IMR-90 (cell line): ENCODE data around the gene ACSL1. TPM values are rescaled to one million over a fixed set of nuclear protein-coding genes. Genes with fewer than 3 reads are reported as not detected.

ENCODE experiments used
- ATAC-seq: fragments of 200-7000 bp; cut with Tn5 transposase; 2 replicates; pipeline ENCODE4 v1.9.1; 2020; ENCODE audit warnings: low read depth, mild to moderate bottlenecking, moderate library complexity
- BruUV-seq: library from RNA; stranded (reverse); fragments of 400-500 nt; replicated peaks from 2 replicates; lab custom pipeline; 2021; lab: Mats Ljungman, UMichigan
- CTCF ChIA-PET: fragments of 300-600 bp; formaldehyde crosslinking; extraction: SDS; loops from one replicate; lab custom pipeline; 2021; ENCODE audit warnings: antibody characterized with exemption; lab: Yijun Ruan, JAX
- POLR2A ChIA-PET: fragments of 300-600 bp; sonication (Branson Sonifier 250); formaldehyde crosslinking; loops from one replicate; lab custom pipeline; 2022; ENCODE audit warnings: antibody characterized with exemption; ENCODE audit not compliant: unreplicated experiment; lab: Charles Lee
- DNase-seq: peaks from one replicate; pipeline ENCODE4 v3.0.0; 2013
- H2AFZ ChIP-seq: replicated peaks from 2 replicates; pipeline ENCODE3; 2013; ENCODE audit warnings: low read length, mild to moderate bottlenecking; ENCODE audit not compliant: poor library complexity
- H2AK5ac ChIP-seq: 2 replicates; pipeline ENCODE4 v1.6.1; 2013; ENCODE audit warnings: low read depth, low read length, inconsistent platforms
- H2AK9ac ChIP-seq: replicated peaks from 2 replicates; pipeline ENCODE3; 2013; ENCODE audit warnings: mild to moderate bottlenecking, low read depth, low read length, moderate library complexity; ENCODE audit not compliant: poor library complexity
- H2BK120ac ChIP-seq: 2 replicates; pipeline ENCODE4 v1.6.1; 2013; ENCODE audit warnings: low read depth, low read length, inconsistent platforms
- H2BK15ac ChIP-seq: 3 replicates; pipeline ENCODE4 v1.6.1; 2013; ENCODE audit warnings: low read depth, low read length, inconsistent platforms
- H2BK20ac ChIP-seq: 2 replicates; pipeline ENCODE4 v1.6.1; 2013; ENCODE audit warnings: low read depth, mild to moderate bottlenecking, inconsistent platforms, low read length, moderate library complexity
- H2BK5ac ChIP-seq: 2 replicates; pipeline ENCODE4 v1.6.1; 2013; ENCODE audit warnings: mild to moderate bottlenecking, low read depth, low read length, inconsistent platforms; ENCODE audit not compliant: poor library complexity, severe bottlenecking
- H3K14ac ChIP-seq: replicated peaks from 2 replicates; pipeline ENCODE4 v1.6.1; 2013; ENCODE audit warnings: low read depth, low read length, inconsistent platforms
- H3K18ac ChIP-seq: 2 replicates; pipeline ENCODE4 v1.6.1; 2013; ENCODE audit warnings: low read depth, low read length, control low read depth
- H3K23ac ChIP-seq: 2 replicates; pipeline ENCODE4 v1.6.1; 2013; ENCODE audit warnings: low read depth, low read length, inconsistent platforms
- H3K27ac ChIP-seq: 2 replicates; pipeline ENCODE4 v1.5.1; 2013; ENCODE audit warnings: mild to moderate bottlenecking, control low read depth, low read length; ENCODE audit not compliant: insufficient read depth
- H3K27me3 ChIP-seq: 2 replicates; pipeline ENCODE4 v1.6.1; 2013; ENCODE audit warnings: low read length; ENCODE audit not compliant: control insufficient read depth, insufficient read depth
- H3K36me3 ChIP-seq: 2 replicates; pipeline ENCODE4 v1.6.1; 2013; ENCODE audit warnings: low read length, mixed read lengths; ENCODE audit not compliant: control insufficient read depth, insufficient read depth
- H3K4ac ChIP-seq: 2 replicates; pipeline ENCODE4 v1.6.1; 2013; ENCODE audit warnings: low read depth, low read length, inconsistent platforms
- H3K4me1 ChIP-seq: 2 replicates; pipeline ENCODE4 v1.6.1; 2013; ENCODE audit warnings: low read length, mixed read lengths; ENCODE audit not compliant: control insufficient read depth, insufficient read depth
- H3K4me2 ChIP-seq: 2 replicates; pipeline ENCODE4 v1.6.1; 2013; ENCODE audit warnings: low read depth, mild to moderate bottlenecking, control low read depth, low read length, moderate library complexity
- H3K4me3 ChIP-seq: 2 replicates; pipeline ENCODE4 v1.5.1; 2013; ENCODE audit warnings: low read depth, mild to moderate bottlenecking, control low read depth, low read length, moderate library complexity; ENCODE audit not compliant: insufficient read depth
- H3K56ac ChIP-seq: 2 replicates; pipeline ENCODE4 v1.6.1; 2013; ENCODE audit warnings: low read length, inconsistent platforms; ENCODE audit not compliant: insufficient read depth; ENCODE audit errors: extremely low read depth
- H3K79me1 ChIP-seq, 2 experiments: 2 replicates each; pipeline ENCODE4 v1.6.1; 2013; ENCODE audit warnings: low read length in 2 of 2, inconsistent platforms in 1 of 2, low read depth in 1 of 2
- H3K9ac ChIP-seq: 2 replicates; pipeline ENCODE4 v1.6.1; 2013; ENCODE audit warnings: low read depth, low read length, control low read depth
- H3K9me1 ChIP-seq: 2 replicates; pipeline ENCODE4 v1.6.1; 2013; ENCODE audit warnings: low read length, inconsistent platforms; ENCODE audit not compliant: insufficient read depth
- H3K9me3 ChIP-seq: 2 replicates; pipeline ENCODE4 v1.6.1; 2013; ENCODE audit warnings: low read length; ENCODE audit not compliant: control insufficient read depth, insufficient read depth
- H4K20me1 ChIP-seq: 2 replicates; pipeline ENCODE4 v1.6.1; 2013; ENCODE audit warnings: low read length, inconsistent platforms; ENCODE audit not compliant: insufficient read depth
- H4K5ac ChIP-seq: 2 replicates; pipeline ENCODE4 v1.6.1; 2013; ENCODE audit warnings: mild to moderate bottlenecking, low read depth, low read length, control low read depth
- H4K8ac ChIP-seq, 2 experiments: 2 replicates each; pipeline ENCODE4 v1.6.1; 2013; ENCODE audit warnings: low read depth in 2 of 2, low read length in 2 of 2, control low read depth in 1 of 2, inconsistent platforms in 1 of 2
- H4K91ac ChIP-seq: 2 replicates; pipeline ENCODE4 v1.6.1; 2013; ENCODE audit warnings: low read depth, low read length, inconsistent platforms; ENCODE audit not compliant: insufficient read depth
- FOS ChIP-seq: fragments of 150-350 bp; IDR thresholded peaks from 2 replicates; pipeline ENCODE4 v1.6.1; 2016; ENCODE audit warnings: low read depth, low read length
- NFE2L2 ChIP-seq: fragments of 150-350 bp; IDR thresholded peaks from 2 replicates; pipeline ENCODE4 v1.6.1; 2016; ENCODE audit warnings: low read depth, mild to moderate bottlenecking, low read length
- POLR2A ChIP-seq: IDR thresholded peaks from 2 replicates; pipeline ENCODE4 v1.6.1; 2012; ENCODE audit warnings: mild to moderate bottlenecking, low read depth, low read length
- RCOR1 ChIP-seq: IDR thresholded peaks from 2 replicates; pipeline ENCODE4 v1.6.1; 2012; ENCODE audit warnings: mild to moderate bottlenecking, low read length, improper control_type of control experiment; ENCODE audit not compliant: insufficient replicate concordance
- RFX5 ChIP-seq: IDR thresholded peaks from 2 replicates; pipeline ENCODE4 v1.8.0; 2012; ENCODE audit warnings: low read depth, mild to moderate bottlenecking, low read length, moderate library complexity
- USF2 ChIP-seq: fragments of 150-350 bp; IDR thresholded peaks from 2 replicates; pipeline ENCODE4 v1.6.1; 2017; ENCODE audit warnings: mild to moderate bottlenecking, antibody characterized with exemption, low read length, low read depth
- WGBS, 2 experiments: methylation state at CpG; one replicate each; pipeline versions ENCODE4 v1.1.5 to v1.1.7; 2013; ENCODE audit warnings: missing lambda C conversion rate in 2 of 2; ENCODE audit not compliant: insufficient read length in 1 of 2; ENCODE audit errors: extremely low coverage in 2 of 2; 5-methylcytosine and 5-hydroxymethylcytosine counted together
- dilution Hi-C: fragments of 300-500 bp; cut with HindIII; formaldehyde crosslinking; loops from one replicate; pipeline ENCODE4 v1.14.3; 2018; ENCODE audit warnings: low sequenced_read_pairs; ENCODE audit not compliant: unreplicated experiment
- in situ Hi-C: fragments of 300-500 bp; cut with MboI; formaldehyde crosslinking; loops from 3 replicates; pipeline ENCODE4 v1.14.3; 2019; ENCODE audit warnings: low sequenced_read_pairs, inconsistent platforms, mixed read lengths
- intact Hi-C: fragments of 100-400 bp; cut with micrococcal nuclease; formaldehyde crosslinking; loops from 2 replicates; pipeline ENCODE4 v1.10.0; 2022
- polyA plus RNA-seq, 3 experiments: library from polyadenylated mRNA; depleted of rRNA; stranded (reverse); fragments of >200 nt; gene quantifications; 2 replicates each; pipeline ENCODE4 v1.2.3, GENCODE V29; 2012; ENCODE audit warnings: low replicate concordance in 1 of 3
- total RNA-seq: library from RNA; depleted of rRNA; stranded (reverse); fragments of >200 nt; gene quantifications from 2 replicates; pipeline ENCODE4 v1.2.3, GENCODE V29; 2012

The ACSL1 gene
- total and polyA plus RNA-seq, 2 of the 4 experiments (the other 2 are of a cell fraction), result 14.4 to 26.0 TPM

DNA sequence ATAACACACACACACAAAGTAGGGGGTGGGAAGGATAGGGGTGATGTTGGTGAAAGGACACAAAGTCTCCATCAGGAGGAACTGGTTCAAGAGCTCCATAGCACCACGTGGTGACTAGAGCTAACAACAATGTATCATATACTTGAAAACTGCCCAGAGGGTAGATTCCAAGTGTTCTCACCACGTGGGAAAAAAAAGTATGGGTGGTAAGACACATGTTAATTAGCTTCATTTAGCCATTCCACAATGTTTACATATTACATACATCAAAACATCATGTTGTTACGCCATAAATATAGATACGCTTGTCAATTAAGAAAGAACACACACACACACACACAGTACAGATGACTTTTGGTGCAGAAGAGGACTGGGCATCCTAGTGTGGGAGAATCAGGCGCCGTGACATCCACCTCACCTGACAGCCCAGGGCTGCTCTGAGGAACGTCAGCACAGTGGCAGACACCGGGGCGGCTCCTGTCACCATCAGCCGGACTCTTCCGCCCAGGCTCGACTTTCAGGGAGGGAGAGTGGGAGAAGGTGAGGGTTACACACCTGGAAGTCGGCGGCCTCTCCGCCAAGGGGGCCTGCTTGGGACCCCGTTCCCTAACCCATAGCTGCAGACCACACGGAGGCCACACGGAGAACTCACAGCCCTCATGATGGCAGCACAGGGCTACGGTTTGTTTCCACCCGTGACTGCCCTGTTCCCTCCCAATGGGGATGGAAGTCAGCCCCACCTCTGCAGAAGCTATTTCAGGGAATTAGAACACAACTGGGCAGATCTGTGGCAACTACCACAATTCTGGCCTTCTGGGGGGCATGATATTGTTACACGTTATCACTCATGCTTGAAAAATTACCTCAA lies 60.1 kb downstream of the ACSL1 start:
- no TSS peak for BruUV-seq
- DNase-seq (no peak), ATAC-seq (no peak)
- Histone ChIP-seq H3K23ac (no peak overlapping the region), H3K27ac (no peak overlapping the region), H3K4me2 (no peak overlapping the region), H3K4ac (no peak overlapping the region), H4K91ac (no peak overlapping the region), H3K4me3 (no peak overlapping the region), H3K4me1 (peaks cover 3% of the 10 kb centered on the region), H3K9me1 (no peaks in the 10 kb centered on the region), H3K9me3 (no peaks in the 10 kb centered on the region), H4K20me1 (no peaks in the 10 kb centered on the region), H3K56ac (no peak overlapping the region), H2AK5ac (no peak overlapping the region), H3K14ac (no peak overlapping the region), H4K5ac (no peak overlapping the region), H2BK20ac (no peak overlapping the region), H3K18ac (no peak overlapping the region), H2AFZ (no peak overlapping the region), H4K8ac (no peak overlapping the region), H2BK120ac (no peak overlapping the region), H2AK9ac (no peak overlapping the region), H3K27me3 (no peaks in the 10 kb centered on the region), H2BK15ac (no peak overlapping the region), H2BK5ac (no peak overlapping the region), H3K79me1 (no peaks in the 10 kb centered on the region), H3K36me3 (peaks cover 15% of the 10 kb centered on the region; the same call in 1 of the 2 replicates), H3K9ac (no peak overlapping the region)
- POLR2A ChIA-PET, result no interaction called here
- in situ Hi-C loops (no loop called here), dilution Hi-C loops (no loop called here), intact Hi-C loops (no loop called here)
- TF ChIP-seq NFE2L2, result no peak
- TF ChIP-seq USF2, result no peak
- TF ChIP-seq POLR2A, result no peak
- no peak for TF ChIP-seq FOS
- TF ChIP-seq RCOR1, result no peak
- TF ChIP-seq RFX5, result no peak
- CTCF ChIA-PET, result interaction anchor here (0.6 kb wide), 1 partner anchor 16 kb away, joined by 3 read pairs; no protein-coding TSS in a partner anchor
- WGBS, 2 experiments, result 87% methylated on average over 3 of the region's 21 CpGs; no CpG with 5 or more reads in 1 of the 2 experiments
